Activated CD8-positive, alpha-beta memory T cell treated with anti-CD3 and anti-CD28 coated beads for 1 hour (primary cell): ENCODE measurements around the gene EOMES.

Source experiments
- DNase-seq, 2 donors: peaks; one replicate each; pipeline ENCODE4 v3.0.0-alpha.2; 2020; ENCODE audit warnings: low read depth in 1 of 2; ENCODE audit errors: extremely low read depth in 1 of 2

Gene EOMES

GRCh38 chr3:27681249-27681748 lies 40.8 kb downstream of the EOMES start:
- DNase-seq = no peak

GRCh38 chr3:27680517-27681246 lies 41.4 kb downstream of the EOMES start:
- DNase-seq = no peak

- no peak for DNase-seq
Measured at GRCh38 chr3:27679691-27680090, 42.4 kb downstream of the EOMES start.

GRCh38 chr3:27678234-27678633 lies 43.9 kb downstream of the EOMES start:
- no peak for DNase-seq

- DNase-seq = no peak
Measured at GRCh38 chr3:27677565-27677964, 44.6 kb downstream of the EOMES start.

GRCh38 chr3:27675287-27675686 lies 46.8 kb downstream of the EOMES start:
- DNase-seq = no peak

- no peak for DNase-seq
Measured at GRCh38 chr3:27673701-27674100, 48.4 kb downstream of the EOMES start.

- DNase-seq = no peak
Measured at GRCh38 chr3:27671101-27671500, 51.0 kb downstream of the EOMES start.

GRCh38 chr3:27670619-27671018 lies 51.5 kb downstream of the EOMES start:
- no peak for DNase-seq

- no peak for DNase-seq
Measured at GRCh38 chr3:27669591-27669990, 52.5 kb downstream of the EOMES start.

- no peak for DNase-seq
Measured at GRCh38 chr3:27667751-27668150, 54.4 kb downstream of the EOMES start.

- DNase-seq = no peak
Measured at GRCh38 chr3:27666708-27667107, 55.4 kb downstream of the EOMES start.

- DNase-seq = no peak
Measured at GRCh38 chr3:27666272-27666671, 55.9 kb downstream of the EOMES start.
